Fibroblast of mammary gland (primary cell): ENCODE measurements around the gene AKAP7.

Source experiments
- DNase-seq: peaks from one replicate; pipeline ENCODE4 v3.0.0-alpha.2; 2010; ENCODE audit warnings: low read depth
- H3K4me3 ChIP-seq: 2 replicates; pipeline ENCODE4 v1.5.1; 2011; ENCODE audit warnings: low read depth, mild to moderate bottlenecking, low read length, moderate library complexity; ENCODE audit not compliant: control insufficient read depth
- CTCF ChIP-seq: conservative IDR thresholded peaks from 2 replicates; pipeline ENCODE4 v1.5.1; 2011; ENCODE audit warnings: low read depth, low read length, inconsistent platforms; ENCODE audit not compliant: control insufficient read depth, insufficient read depth

The AKAP7 gene

DNA sequence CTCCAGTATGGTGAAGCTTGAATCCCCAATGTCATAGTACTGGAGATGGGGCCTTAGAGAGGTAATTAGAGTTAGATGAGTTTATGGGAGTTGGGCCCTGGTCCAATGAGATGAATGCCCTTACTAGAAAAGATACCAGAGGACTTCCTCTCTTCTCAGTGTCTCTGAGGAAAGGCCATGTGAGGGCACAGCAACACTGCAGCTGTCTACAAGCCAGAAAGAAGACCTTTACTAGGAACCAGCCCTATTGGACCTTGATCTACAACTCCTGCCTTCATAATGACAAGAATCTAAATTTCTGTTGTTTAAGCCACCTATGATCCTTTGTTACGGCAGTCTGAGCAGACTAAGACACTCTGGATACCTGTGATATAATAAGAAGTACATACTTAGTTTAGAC is 31.4 kb upstream of the AKAP7 start:
- no peak for TF ChIP-seq CTCF
- DNase-seq: no peak
- no peak overlapping the region for H3K4me3 ChIP-seq

DNA sequence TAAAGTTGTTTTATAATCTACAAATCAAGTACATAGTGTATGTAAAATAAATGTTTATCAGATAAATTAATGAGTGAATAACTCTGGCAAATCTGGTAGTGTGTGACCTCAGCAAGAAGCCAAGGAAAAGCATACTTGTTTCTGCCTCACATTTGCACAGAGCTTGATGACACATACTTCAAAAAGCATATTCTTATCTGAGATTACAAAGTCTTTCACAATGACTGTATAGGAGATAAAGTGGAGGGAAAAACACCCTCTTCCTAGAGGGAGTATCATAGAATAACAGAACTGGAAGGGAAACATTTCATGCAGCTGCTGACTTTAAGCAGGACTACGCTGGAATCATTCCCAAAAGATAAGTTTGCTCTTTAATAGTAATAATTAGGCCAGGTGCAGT is 28.1 kb upstream of the AKAP7 start:
- no peak overlapping the region for H3K4me3 ChIP-seq
- TF ChIP-seq CTCF: no peak
- DNase-seq: peak; percentile 40

DNA sequence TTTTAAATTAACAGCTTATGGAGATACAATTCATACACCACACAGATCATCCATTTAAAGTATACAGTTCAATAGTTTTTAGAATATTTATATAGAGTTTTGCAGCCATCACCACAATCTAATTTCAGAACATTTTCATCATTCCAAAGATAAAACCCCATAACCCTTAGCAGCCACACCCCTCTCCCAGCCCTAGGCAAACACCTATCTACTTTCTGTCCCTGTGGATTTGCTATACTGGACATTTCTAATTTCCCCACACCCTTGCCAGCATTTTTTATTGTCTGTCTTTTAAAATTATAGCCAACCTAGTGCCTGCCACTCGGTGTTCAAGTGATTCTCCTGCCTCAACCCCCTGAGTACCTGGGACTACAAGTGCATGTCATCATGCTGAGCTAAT is 23.0 kb upstream of the AKAP7 start:
- DNase-seq: no peak
- no peak for TF ChIP-seq CTCF
- no peak overlapping the region for H3K4me3 ChIP-seq

DNA sequence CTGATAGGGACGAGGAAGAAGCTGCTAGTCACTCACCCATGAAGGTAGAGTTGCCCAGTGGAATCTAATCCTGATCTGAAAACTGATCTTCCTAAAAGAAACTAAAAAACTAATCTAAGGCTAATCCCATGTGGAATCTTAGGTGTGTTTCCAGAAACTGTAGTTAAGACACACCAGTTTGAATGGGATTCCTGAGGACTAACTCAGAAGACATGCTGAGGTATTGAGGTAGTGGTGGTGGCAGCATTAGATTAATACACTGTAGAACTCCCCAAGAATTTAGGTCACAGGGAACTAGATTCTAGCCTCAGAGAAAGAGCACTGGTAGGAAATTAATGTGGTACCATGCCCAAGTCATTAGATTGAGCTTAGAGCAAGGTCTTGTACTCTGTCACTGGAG is 19.6 kb upstream of the AKAP7 start:
- no peak for TF ChIP-seq CTCF
- no peak overlapping the region for H3K4me3 ChIP-seq
- no peak for DNase-seq

- H3K4me3 ChIP-seq: no peak overlapping the region
- DNase-seq: no peak
- no peak for TF ChIP-seq CTCF
Observed at GRCh38 chr6:131116321-131116720, 18.9 kb upstream of the AKAP7 start.

- DNase-seq: peak; percentile 68
- peak; percentile 48 for TF ChIP-seq CTCF
- H3K4me3 ChIP-seq: no peak overlapping the region
Observed at GRCh38 chr6:131116755-131117360, 18.4 kb upstream of the AKAP7 start.

DNA sequence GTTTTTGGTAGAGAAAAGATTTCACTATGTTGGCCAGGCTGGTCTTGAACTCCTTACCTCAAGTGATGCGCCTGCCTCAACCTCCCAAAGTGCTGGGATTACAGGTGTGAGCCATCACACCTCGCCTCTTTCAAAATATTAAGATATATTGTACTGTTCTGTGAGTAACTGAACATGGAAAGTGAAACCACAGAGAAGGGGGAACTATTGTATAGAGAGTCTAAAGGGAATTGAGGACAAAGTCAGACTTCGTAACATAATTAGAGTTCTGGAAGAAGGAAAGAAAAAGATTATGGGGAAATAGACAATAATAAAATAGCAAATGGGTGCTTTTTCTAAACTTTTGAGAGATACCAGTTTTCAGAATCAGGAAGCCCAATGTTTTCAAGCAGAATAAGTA is 17.4 kb upstream of the AKAP7 start:
- TF ChIP-seq CTCF: no peak

More for the DNA sequence above, 17.4 kb upstream of the AKAP7 start:
- H3K4me3 ChIP-seq: no peak overlapping the region
- DNase-seq: no peak
